ENCODE results near the gene TFF1.

TFF1 gene

DNA sequence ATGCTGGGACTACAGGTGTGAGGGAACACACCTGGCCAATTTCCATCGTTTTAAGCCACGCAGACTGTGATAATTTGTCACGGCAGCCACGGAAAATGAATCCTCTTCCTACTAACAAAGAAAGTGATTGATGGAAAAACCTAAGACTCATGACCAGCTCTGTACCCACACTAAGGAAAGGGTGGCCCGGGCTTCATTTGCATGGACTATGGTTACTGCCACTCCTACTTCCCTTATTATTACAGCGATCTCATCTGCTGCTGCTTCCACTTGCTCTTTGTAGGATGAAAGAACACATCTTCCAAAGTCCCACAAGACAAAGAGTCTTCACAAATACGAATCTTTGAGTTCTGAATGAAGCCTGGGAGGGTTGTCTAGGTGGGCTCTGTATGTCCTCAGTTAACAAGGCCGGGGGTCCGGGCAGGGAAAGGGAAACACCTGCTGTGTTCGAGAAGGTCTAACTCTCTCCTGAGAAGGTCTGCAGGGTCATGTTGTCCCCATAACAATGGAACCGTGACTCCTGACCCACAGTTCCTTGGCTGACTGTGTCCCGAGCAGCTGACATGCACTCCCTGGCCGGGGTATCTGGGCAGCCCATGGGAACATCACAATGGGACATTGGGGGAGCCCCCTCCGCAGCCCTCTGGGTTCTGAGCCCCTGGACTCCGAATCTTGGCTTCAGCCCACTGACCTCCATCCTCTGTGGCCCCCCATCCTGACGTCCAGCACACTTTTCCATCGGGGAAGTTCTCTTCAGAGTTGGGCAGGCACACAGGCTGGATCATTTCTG, 13.3 kb upstream of the TFF1 start:
- no peaks in the 10 kb centered on the region for H3K27me3 ChIP-seq (replicated peaks; ENCODE audit: control insufficient read depth, insufficient read depth, low read length)
- no peak for DNase-seq (ENCODE audit: extremely low read depth, insufficient read length)
- H3K36me3 ChIP-seq (ENCODE audit: control insufficient read depth, insufficient read depth, low read length) = no peaks in the 10 kb centered on the region
- TF ChIP-seq, protein P1, sequence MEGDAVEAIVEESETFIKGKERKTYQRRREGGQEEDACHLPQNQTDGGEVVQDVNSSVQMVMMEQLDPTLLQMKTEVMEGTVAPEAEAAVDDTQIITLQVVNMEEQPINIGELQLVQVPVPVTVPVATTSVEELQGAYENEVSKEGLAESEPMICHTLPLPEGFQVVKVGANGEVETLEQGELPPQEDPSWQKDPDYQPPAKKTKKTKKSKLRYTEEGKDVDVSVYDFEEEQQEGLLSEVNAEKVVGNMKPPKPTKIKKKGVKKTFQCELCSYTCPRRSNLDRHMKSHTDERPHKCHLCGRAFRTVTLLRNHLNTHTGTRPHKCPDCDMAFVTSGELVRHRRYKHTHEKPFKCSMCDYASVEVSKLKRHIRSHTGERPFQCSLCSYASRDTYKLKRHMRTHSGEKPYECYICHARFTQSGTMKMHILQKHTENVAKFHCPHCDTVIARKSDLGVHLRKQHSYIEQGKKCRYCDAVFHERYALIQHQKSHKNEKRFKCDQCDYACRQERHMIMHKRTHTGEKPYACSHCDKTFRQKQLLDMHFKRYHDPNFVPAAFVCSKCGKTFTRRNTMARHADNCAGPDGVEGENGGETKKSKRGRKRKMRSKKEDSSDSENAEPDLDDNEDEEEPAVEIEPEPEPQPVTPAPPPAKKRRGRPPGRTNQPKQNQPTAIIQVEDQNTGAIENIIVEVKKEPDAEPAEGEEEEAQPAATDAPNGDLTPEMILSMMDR (IDR thresholded peaks at IDR 0.05; ENCODE audit: insufficient read depth, low read length, poor library complexity, severe bottlenecking) = no peak
- H3K4me3 ChIP-seq (replicated peaks; ENCODE audit: low read depth, low read length) = no peak overlapping the region

DNA sequence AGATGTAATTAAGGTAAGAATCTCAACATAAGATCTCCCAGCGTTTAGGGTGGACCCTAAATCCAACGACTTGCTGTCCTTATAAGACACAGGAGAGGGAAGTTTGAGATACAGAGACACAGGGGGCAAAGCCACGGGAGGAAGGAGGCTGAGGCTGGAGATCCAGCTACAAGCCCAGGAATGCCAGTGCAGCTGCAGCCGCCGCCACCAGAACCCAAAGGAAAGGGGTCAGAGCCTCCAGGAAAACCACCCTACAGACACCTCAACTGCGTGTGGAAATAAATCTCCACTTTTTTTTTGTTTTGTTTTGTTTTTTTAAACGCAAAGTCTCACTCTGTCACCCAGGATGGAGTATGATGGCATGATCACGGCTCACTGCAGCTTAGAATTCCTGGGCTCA, 12.1 kb upstream of the TFF1 start:
- TF ChIP-seq, protein P1 (IDR thresholded peaks at IDR 0.05; ENCODE audit: insufficient read depth, low read length, poor library complexity, severe bottlenecking) = no peak
- Histone ChIP-seq H3K4me3 (replicated peaks; ENCODE audit: low read depth, low read length) (no peak overlapping the region), H3K36me3 (ENCODE audit: control insufficient read depth, insufficient read depth, low read length) (no peaks in the 10 kb centered on the region), H3K27me3 (replicated peaks; ENCODE audit: control insufficient read depth, insufficient read depth, low read length) (no peaks in the 10 kb centered on the region)
- DNase-seq (ENCODE audit: extremely low read depth, insufficient read length) = no peak

DNA sequence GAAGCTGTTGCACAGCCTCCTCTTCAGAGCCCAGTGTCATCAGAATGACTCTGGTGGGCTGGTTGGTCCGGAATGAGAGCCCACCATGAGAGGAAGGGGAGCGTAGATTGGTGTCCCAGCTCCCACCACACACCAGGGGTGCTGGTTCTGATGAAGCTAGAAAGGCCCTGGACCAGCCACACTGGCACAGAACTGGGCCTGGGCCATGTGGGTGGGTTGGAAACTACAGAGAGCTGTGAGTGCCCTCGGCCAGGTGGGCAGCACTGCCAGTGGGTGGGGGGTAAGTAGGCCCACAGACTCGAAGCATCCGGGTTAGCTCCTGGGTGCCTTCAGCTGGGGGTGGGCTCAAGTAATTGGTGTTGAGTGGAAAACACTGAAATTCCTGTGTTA, 11.6 kb upstream of the TFF1 start:
- Histone ChIP-seq H3K27me3 (replicated peaks; ENCODE audit: control insufficient read depth, insufficient read depth, low read length) (no peaks in the 10 kb centered on the region), H3K4me3 (replicated peaks; ENCODE audit: low read depth, low read length) (no peak overlapping the region), H3K36me3 (ENCODE audit: control insufficient read depth, insufficient read depth, low read length) (no peaks in the 10 kb centered on the region)
- DNase-seq (ENCODE audit: extremely low read depth, insufficient read length) = no peak
- TF ChIP-seq, protein P1 (IDR thresholded peaks at IDR 0.05; ENCODE audit: insufficient read depth, low read length, poor library complexity, severe bottlenecking) = no peak

DNA sequence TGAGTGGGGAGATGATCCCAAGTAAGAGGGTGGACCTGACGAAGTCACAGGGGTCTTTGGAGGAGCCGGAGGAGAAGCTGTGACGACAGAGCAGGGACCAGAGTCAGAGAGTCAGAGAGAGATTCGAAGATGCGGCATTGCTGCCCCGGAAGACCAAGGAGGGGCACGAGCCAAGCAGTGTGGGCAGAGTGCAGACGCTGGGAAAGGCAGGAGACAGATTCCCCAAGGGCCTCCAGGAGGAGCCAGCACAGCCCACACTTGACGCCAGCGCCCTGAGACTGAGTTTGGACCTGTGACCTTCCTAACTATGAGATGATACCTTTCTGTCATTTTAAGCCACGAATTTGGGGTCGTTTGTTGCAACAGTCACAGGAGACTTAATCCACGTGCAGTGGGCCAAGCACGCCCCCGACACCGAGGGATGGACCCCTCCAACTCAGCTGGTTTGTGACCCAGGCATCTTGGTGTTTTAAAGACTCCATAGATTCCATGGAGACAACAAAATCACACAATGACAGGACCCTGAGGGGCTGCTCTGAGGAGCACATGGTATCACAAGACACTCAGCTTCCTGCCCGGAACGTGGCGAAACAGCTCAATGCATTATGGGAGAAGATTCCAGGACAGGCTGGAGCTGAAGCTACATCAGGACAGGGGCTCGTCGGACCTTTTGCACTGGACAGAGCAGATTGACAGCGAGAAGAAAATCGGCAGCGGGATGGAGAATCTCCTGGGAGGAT, 11.0 kb upstream of the TFF1 start:
- no peak for DNase-seq (ENCODE audit: extremely low read depth, insufficient read length)
- Histone ChIP-seq H3K36me3 (ENCODE audit: control insufficient read depth, insufficient read depth, low read length) (no peaks in the 10 kb centered on the region), H3K4me3 (replicated peaks; ENCODE audit: low read depth, low read length) (no peak overlapping the region), H3K27me3 (replicated peaks; ENCODE audit: control insufficient read depth, insufficient read depth, low read length) (no peaks in the 10 kb centered on the region)
- TF ChIP-seq, protein P1 (IDR thresholded peaks at IDR 0.05; ENCODE audit: insufficient read depth, low read length, poor library complexity, severe bottlenecking) = no peak

DNA sequence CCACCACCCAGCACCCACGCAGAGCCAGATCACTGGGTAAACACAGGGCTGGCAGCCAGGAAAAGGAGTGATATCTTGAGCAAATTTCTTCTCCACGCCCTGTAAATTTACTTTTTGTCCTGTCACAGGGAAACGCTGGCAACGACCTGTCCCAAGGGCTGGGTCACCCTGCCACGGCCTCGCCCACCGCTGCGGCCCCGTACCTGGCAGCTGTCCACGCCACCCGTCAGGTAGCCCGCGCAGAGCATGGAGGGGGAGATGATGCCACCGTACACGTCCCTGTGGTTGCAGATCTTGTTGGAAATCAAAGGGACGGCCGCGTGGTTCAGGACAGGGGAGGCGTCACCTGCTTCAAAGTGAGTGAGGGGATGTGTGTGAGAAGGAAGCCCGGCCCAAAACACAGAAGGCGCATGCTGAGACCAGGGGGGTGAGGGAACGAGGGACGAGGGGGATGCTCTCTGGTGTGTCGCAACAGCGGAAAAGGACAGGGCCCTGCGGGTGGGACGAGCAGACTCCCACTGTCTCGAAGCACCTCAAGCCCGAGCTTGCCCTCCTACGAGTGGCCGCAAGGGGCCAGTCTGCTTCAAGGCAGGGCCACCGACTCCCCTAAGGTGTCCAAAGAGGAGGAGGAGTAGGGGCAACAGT, 10.1 kb upstream of the TFF1 start:
- Histone ChIP-seq H3K4me3 (replicated peaks; ENCODE audit: low read depth, low read length) (no peak overlapping the region), H3K36me3 (ENCODE audit: control insufficient read depth, insufficient read depth, low read length) (no peaks in the 10 kb centered on the region), H3K27me3 (replicated peaks; ENCODE audit: control insufficient read depth, insufficient read depth, low read length) (no peaks in the 10 kb centered on the region)
- TF ChIP-seq, protein P1 (IDR thresholded peaks at IDR 0.05; ENCODE audit: insufficient read depth, low read length, poor library complexity, severe bottlenecking) = no peak
- no peak for DNase-seq (ENCODE audit: extremely low read depth, insufficient read length)

Data from GM06990 (cell line).